Lung (tissue), 12 donors: ENCODE results near the gene CASP3. TPM values are rescaled to one million over a fixed set of nuclear protein-coding genes. Genes with fewer than 3 reads are reported as not detected.

Experiments
- ATAC-seq: fragments of 200-7000 bp; cut with Tn5 transposase; one replicate; pipeline ENCODE4 v1.9.1; 2020; ENCODE audit warnings: moderate number of reproducible peaks; ENCODE audit not compliant: insufficient read depth, low FRiP score
- DNase-seq, 3 donors: peaks; one replicate each; pipeline ENCODE4 v3.0.0-alpha.2; 2013 to 2017
- H3K27ac ChIP-seq, 2 donors: one replicate each; pipeline ENCODE4 v1.5.1; 2013; ENCODE audit warnings: mild to moderate bottlenecking in 2 of 2, moderate library complexity in 2 of 2, control low read depth in 1 of 2, inconsistent platforms in 1 of 2, low read depth in 1 of 2, low read length in 1 of 2
- H3K27me3 ChIP-seq, 3 donors: one replicate each; pipeline ENCODE4 v1.5.1; 2013; ENCODE audit warnings: low read length in 2 of 3; ENCODE audit not compliant: control insufficient read depth in 3 of 3, insufficient read depth in 3 of 3
- H3K36me3 ChIP-seq, 4 donors: one replicate each; pipeline ENCODE4 v1.5.1; 2013; ENCODE audit warnings: low read length in 4 of 4, mild to moderate bottlenecking in 1 of 4, moderate library complexity in 1 of 4; ENCODE audit not compliant: control insufficient read depth in 4 of 4, insufficient read depth in 4 of 4
- H3K4me1 ChIP-seq, 5 donors: one replicate each; pipeline ENCODE4 v1.5.1; 2013; ENCODE audit warnings: low read length in 5 of 5, mild to moderate bottlenecking in 2 of 5, moderate library complexity in 1 of 5; ENCODE audit not compliant: control insufficient read depth in 5 of 5, insufficient read depth in 5 of 5
- H3K4me3 ChIP-seq: one replicate; pipeline ENCODE4 v1.5.1; 2013; ENCODE audit warnings: mild to moderate bottlenecking, control low read depth, moderate library complexity
- H3K9ac ChIP-seq, 2 donors: one replicate each; pipeline ENCODE4 v1.5.1; 2013; ENCODE audit warnings: low read length in 2 of 2, control low read depth in 1 of 2; ENCODE audit not compliant: insufficient read depth in 1 of 2
- H3K9me3 ChIP-seq, 4 donors: one replicate each; pipeline ENCODE4 v1.5.1; 2013; ENCODE audit warnings: low read length in 3 of 4, mild to moderate bottlenecking in 1 of 4, moderate library complexity in 1 of 4; ENCODE audit not compliant: control insufficient read depth in 4 of 4, insufficient read depth in 3 of 4
- CTCF ChIP-seq: IDR thresholded peaks from 2 replicates; pipeline ENCODE4 v1.5.1; 2012; ENCODE audit warnings: mild to moderate bottlenecking; ENCODE audit errors: control extremely low read depth, extremely low read depth
- WGBS, 2 donors: extraction: QIAGEN DNeasy Blood & Tissue Kit; methylation state at CpG; one replicate each; pipeline ENCODE4 v1.1.7; 2013; 5-methylcytosine and 5-hydroxymethylcytosine counted together
- polyA plus RNA-seq, 2 donors: library from polyadenylated mRNA; stranded (reverse); fragments of 200-250 nt; gene quantifications; one replicate each; pipeline ENCODE4 v1.2.1, GENCODE V29; 2013
- total RNA-seq, 2 donors: library from RNA; depleted of rRNA in 1 of 2; stranded (reverse); fragments of >200 nt in 1 of 2; gene quantifications; one replicate each; pipeline ENCODE4 v1.2.1, GENCODE V29; 2014 to 2021
- donor health status: control.
- donor health status: control.
- donor health status: Bipolar disorder and iron deficiency.
- donor health status: healthy.
- donor health status: DM: yes; HTN: yes; CAD: no.

CASP3 gene
- total and polyA plus RNA-seq, 4 donors: 9.3 to 30.4 (median 16.7) TPM

DNA sequence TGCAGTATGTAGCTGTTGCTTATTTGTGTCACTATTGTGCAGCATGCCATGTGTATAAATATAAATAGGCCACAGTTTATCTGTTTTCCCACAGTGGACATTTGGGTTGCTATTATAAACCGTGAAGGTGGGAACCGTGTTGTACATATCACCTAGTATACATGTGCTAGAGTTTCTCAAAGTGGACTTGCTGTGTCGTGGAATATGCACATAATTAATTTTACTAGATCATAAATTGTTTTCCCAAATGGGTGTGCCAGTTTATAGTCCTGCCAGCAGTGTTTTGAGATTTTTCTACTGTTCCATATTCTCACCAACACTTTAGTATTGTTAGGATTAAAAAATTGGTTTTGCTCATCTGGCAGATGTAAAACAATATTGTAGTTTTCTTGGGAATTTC, 38.8 kb upstream of the CASP3 start:
- no peak for TF ChIP-seq CTCF
- DNase-seq: no peak
- WGBS, 2 donors: 60 to 61% methylated on average over 3 of the region's 3 CpGs
- H3K9ac ChIP-seq: no peak overlapping the region
- H3K9me3 ChIP-seq: no peaks in the 10 kb centered on the region
- no peak for ATAC-seq
- H3K36me3 ChIP-seq: peaks cover 0 to 5% (median 2%) of the 10 kb centered on the region in 4 donors
- H3K4me1 ChIP-seq: peaks cover 0 to 3% (median 0%) of the 10 kb centered on the region in 5 donors
- no peak overlapping the region for H3K4me3 ChIP-seq
- no peak overlapping the region for H3K27ac ChIP-seq
- H3K27me3 ChIP-seq: no peaks in the 10 kb centered on the region

DNA sequence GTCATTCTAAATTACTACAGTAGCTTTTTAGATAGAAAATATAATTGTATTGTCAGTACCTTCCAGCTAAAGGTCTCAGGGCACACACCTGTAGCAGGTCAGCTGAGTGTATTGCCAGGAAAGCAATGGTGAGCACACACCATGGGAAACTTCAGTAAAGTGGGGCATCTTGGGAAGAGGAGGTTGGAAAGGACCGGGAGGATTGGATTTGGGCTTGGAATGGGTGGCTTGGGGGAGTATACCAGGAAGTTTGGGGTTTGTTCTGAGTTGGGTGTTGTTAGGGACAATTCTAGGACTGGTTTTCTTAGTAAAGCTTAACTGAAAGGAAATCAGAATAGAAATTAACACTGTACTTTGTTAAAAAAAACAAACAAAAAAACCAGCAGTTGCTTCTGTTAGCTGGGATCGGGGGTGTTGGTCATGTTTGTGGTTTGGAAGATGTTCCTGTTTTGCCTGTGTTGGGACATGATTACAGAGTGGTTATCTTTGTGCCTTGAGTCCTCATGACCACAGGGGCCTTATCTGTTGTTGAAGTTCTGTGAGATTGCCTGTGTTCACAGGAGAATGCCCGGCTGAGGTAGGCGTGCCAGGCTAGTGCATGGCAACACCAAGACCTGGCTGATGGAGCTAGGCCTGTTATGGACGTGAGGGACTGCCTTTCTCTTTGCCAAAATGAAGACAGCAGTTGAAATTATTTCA, 35.4 kb upstream of the CASP3 start:
- peak overlapping the region in 1 of 2 donors; percentile 47 for H3K27ac ChIP-seq
- 37 to 72% methylated on average over 5 of the region's 5 CpGs for WGBS, 2 donors
- no peaks in the 10 kb centered on the region for H3K27me3 ChIP-seq
- TF ChIP-seq CTCF: no peak
- H3K9me3 ChIP-seq: no peaks in the 10 kb centered on the region
- no peak overlapping the region for H3K4me3 ChIP-seq
- H3K9ac ChIP-seq: no peak overlapping the region
- ATAC-seq: no peak
- peaks cover 0 to 3% (median 0%) of the 10 kb centered on the region in 5 donors for H3K4me1 ChIP-seq
- peaks cover under 1 to 8% (median 2%) of the 10 kb centered on the region in 4 donors for H3K36me3 ChIP-seq
- DNase-seq: no peak

GRCh38 chr4:184681916-184682315, 32.7 kb upstream of the CASP3 start:
- no peaks in the 10 kb centered on the region for H3K9me3 ChIP-seq
- peaks cover 0 to 8% (median 3%) of the 10 kb centered on the region in 4 donors for H3K36me3 ChIP-seq
- 94 to 96% methylated on average over 1 of the region's 1 CpG for WGBS, 2 donors
- TF ChIP-seq CTCF: no peak
- H3K27ac ChIP-seq: no peak overlapping the region
- H3K4me1 ChIP-seq: no peaks in the 10 kb centered on the region
- H3K27me3 ChIP-seq: no peaks in the 10 kb centered on the region
- no peak overlapping the region for H3K4me3 ChIP-seq
- no peak overlapping the region for H3K9ac ChIP-seq
- no peak for ATAC-seq
- no peak for DNase-seq
